HFFc6 (cell line): ENCODE data around the gene STT3B. TPM values are rescaled to one million over a fixed set of nuclear protein-coding genes. Genes with fewer than 3 reads are reported as not detected.

Source experiments
- DNase-seq: peaks from one replicate; pipeline ENCODE4 v3.0.0-alpha.2; 2018
- H3K27ac Mint-ChIP-seq: 2 replicates; pipeline ENCODE4 v1.8.0; 2020; ENCODE audit warnings: mild to moderate bottlenecking, mixed read lengths
- H3K27me3 Mint-ChIP-seq: 2 replicates; pipeline ENCODE4 v1.8.0; 2021; ENCODE audit warnings: mild to moderate bottlenecking, moderate library complexity, mixed read lengths; ENCODE audit not compliant: insufficient read depth
- H3K36me3 Mint-ChIP-seq: 2 replicates; pipeline ENCODE4 v1.8.0; 2021; ENCODE audit warnings: low read depth, mixed read lengths
- H3K4me1 Mint-ChIP-seq: 2 replicates; pipeline ENCODE4 v1.8.0; 2020; ENCODE audit warnings: low read depth, mixed read lengths
- H3K4me3 Mint-ChIP-seq: 2 replicates; pipeline ENCODE4 v1.8.0; 2020; ENCODE audit warnings: mild to moderate bottlenecking, moderate library complexity, mixed read lengths
- H3K9me3 Mint-ChIP-seq: 2 replicates; pipeline ENCODE4 v1.8.0; 2020; ENCODE audit warnings: mild to moderate bottlenecking, mixed read lengths
- CTCF ChIP-seq: fragments of 200-600 bp; sonication (generic); IDR thresholded peaks from 2 replicates; pipeline ENCODE4 v1.5.0; 2021; ENCODE audit warnings: antibody characterized with exemption, mild to moderate bottlenecking
- total RNA-seq, 6 experiments: library from RNA; stranded (reverse); fragmentation: NEBNext Ultra II Directional; extraction: Animal tissue kit (Norgen Biotek cat#: 25700); gene quantifications; 2 replicates in 1 of 6; 3 replicates in 5 of 6; pipeline ENCODE4 v1.2.3, GENCODE V29; 2021

Gene STT3B
- total RNA-seq, 6 experiments from 2014 or later = 124 to 153 (median 135) TPM

DNA sequence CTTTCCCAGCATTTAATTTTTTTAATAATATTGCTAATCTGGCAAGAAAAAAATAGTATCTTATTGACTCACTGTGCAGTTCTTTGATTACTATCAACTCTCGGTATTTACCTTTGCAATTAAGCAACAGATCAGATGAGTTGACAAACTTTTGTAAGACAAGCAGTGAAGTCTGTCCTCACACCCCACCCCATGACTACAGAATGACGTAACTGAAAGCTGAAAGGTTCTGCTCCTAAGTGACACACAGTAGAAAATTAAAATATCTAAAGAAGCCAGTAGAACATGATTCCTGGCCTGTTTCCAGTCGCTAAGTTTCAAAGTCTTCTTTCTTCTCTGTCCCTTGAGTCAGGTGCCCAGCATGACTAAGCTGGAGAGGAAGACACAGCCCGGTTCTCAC lies 135.5 kb downstream of the STT3B start:
- Mint-ChIP-seq H3K9me3 (no peaks in the 10 kb centered on the region), H3K36me3 (0 out of 2 replicates have a peak, but pooled peaks cover 4% of the 10 kb centered on the region), H3K4me1 (no peaks in the 10 kb centered on the region), H3K27me3 (peaks cover 1% of the 10 kb centered on the region; the same call in 1 of the 2 replicates), H3K27ac (no peak overlapping the region), H3K4me3 (no peak overlapping the region)
- DNase-seq = no peak
- TF ChIP-seq CTCF = no peak

DNA sequence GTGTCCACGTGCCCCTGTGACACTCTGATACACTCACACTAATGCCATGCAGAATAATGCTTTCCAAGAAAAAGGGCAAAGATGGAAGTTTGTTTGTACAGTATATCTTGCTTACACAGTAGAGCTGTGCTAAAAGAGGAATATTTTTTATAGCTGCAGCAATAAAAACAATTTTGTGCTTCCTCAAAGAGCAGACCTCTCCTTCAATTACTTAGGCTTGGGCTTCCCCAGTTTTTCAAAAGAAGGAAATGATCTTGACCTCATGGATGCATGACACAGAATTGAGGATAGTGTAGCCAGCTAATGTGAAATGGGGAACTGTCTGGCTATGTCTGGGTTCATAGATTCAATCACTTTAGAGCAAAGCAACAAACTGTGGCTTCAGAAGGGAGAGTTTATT lies 137.4 kb downstream of the STT3B start:
- no peak for DNase-seq
- Mint-ChIP-seq H3K9me3 (no peaks in the 10 kb centered on the region), H3K4me1 (no peaks in the 10 kb centered on the region), H3K4me3 (no peak overlapping the region), H3K36me3 (0 out of 2 replicates have a peak, but pooled peaks cover 4% of the 10 kb centered on the region), H3K27ac (no peak overlapping the region), H3K27me3 (peaks cover 1% of the 10 kb centered on the region; the same call in 1 of the 2 replicates)
- TF ChIP-seq CTCF = no peak

GRCh38 chr3:31670722-31671121 lies 138.0 kb downstream of the STT3B start:
- no peak overlapping the region for H3K4me3 Mint-ChIP-seq
- no peak overlapping the region for H3K27ac Mint-ChIP-seq
- H3K27me3 Mint-ChIP-seq = peaks cover 1% of the 10 kb centered on the region; the same call in 1 of the 2 replicates
- 0 out of 2 replicates have a peak, but pooled peaks cover 4% of the 10 kb centered on the region for H3K36me3 Mint-ChIP-seq
- DNase-seq = no peak
- H3K4me1 Mint-ChIP-seq = no peaks in the 10 kb centered on the region
- H3K9me3 Mint-ChIP-seq = no peaks in the 10 kb centered on the region
- TF ChIP-seq CTCF = no peak

DNA sequence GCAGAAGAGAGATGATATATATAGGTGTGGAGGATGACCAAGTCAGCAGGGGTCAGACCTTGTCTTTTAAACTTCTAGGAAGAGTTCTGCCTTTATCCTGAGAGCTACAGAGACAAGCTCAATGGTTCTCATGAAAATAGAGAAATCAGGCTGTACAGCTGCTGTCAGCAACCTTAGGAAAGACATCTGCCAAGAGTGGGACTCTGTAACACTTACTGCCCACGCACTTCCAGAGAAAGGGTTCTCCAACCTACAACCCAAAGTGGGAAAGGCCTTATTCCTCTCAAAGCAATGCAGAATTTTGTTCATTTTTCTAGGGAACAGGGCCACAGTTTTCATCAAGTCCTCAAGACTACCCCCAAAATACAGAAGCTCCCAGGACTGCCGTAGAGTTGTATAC lies 138.7 kb downstream of the STT3B start:
- Mint-ChIP-seq H3K27me3 (peaks cover 1% of the 10 kb centered on the region; the same call in 1 of the 2 replicates), H3K36me3 (0 out of 2 replicates have a peak, but pooled peaks cover 4% of the 10 kb centered on the region), H3K4me3 (no peak overlapping the region), H3K9me3 (no peaks in the 10 kb centered on the region), H3K4me1 (no peaks in the 10 kb centered on the region), H3K27ac (no peak overlapping the region)
- DNase-seq = no peak
- TF ChIP-seq CTCF = no peak

GRCh38 chr3:31671976-31672375 lies 139.3 kb downstream of the STT3B start:
- H3K36me3 Mint-ChIP-seq = 0 out of 2 replicates have a peak, but pooled peaks cover 4% of the 10 kb centered on the region
- no peaks in the 10 kb centered on the region for H3K4me1 Mint-ChIP-seq
- peaks cover 1% of the 10 kb centered on the region for H3K27me3 Mint-ChIP-seq
- H3K9me3 Mint-ChIP-seq = no peaks in the 10 kb centered on the region
- no peak for TF ChIP-seq CTCF
- no peak overlapping the region for H3K27ac Mint-ChIP-seq
- DNase-seq = no peak
- H3K4me3 Mint-ChIP-seq = no peak overlapping the region

- Mint-ChIP-seq H3K4me1 (no peaks in the 10 kb centered on the region), H3K27ac (no peak overlapping the region), H3K36me3 (no peaks in the 10 kb centered on the region), H3K27me3 (peaks cover 1% of the 10 kb centered on the region), H3K4me3 (no peak overlapping the region), H3K9me3 (no peaks in the 10 kb centered on the region)
- no peak for TF ChIP-seq CTCF
- no peak for DNase-seq
These were observed 141.2 kb downstream of the STT3B start for GRCh38 chr3:31673950-31674349.
